T follicular helper cell (primary cell): Measurements from ENCODE around the gene PLOD1.
A peak's percentile ranks its signal among the peaks of the same experiment; 100 is the strongest.

ENCODE experiments used
- DNase-seq: peaks from one replicate; pipeline ENCODE4 v3.0.0-alpha.2; 2020; ENCODE audit warnings: low read depth

Gene PLOD1

GRCh38 chr1:11978301-11978700 is 43.8 kb downstream of the PLOD1 start:
- DNase-seq: no peak

GRCh38 chr1:11979028-11979850 is 44.7 kb downstream of the PLOD1 start:
- DNase-seq: no peak

GRCh38 chr1:11979851-11980675 is 45.5 kb downstream of the PLOD1 start, which contains the start of gene MFN2:
Gene MFN2, plus strand, starts transcription at chr1:11980444. Its CDS starts 8,725 bp downstream, at chr1:11989169.
- peak; percentile 88 for DNase-seq

GRCh38 chr1:11980676-11980972 is 46.1 kb downstream of the PLOD1 start:
- DNase-seq: no peak

GRCh38 chr1:11981378-11982009 is 47.0 kb downstream of the PLOD1 start:
- no peak for DNase-seq

GRCh38 chr1:11982010-11982392 is 47.5 kb downstream of the PLOD1 start:
- DNase-seq: no peak

- DNase-seq: no peak
Measured at GRCh38 chr1:11984121-11984520, 49.6 kb downstream of the PLOD1 start.

GRCh38 chr1:11984576-11984975 is 50.1 kb downstream of the PLOD1 start:
- DNase-seq: no peak

- no peak for DNase-seq
Measured at GRCh38 chr1:11985171-11985570, 50.7 kb downstream of the PLOD1 start.

GRCh38 chr1:11985851-11986250 is 51.3 kb downstream of the PLOD1 start:
- DNase-seq: no peak

- DNase-seq: no peak
Measured at GRCh38 chr1:11989669-11990068, 55.2 kb downstream of the PLOD1 start.

GRCh38 chr1:11990303-11991032 is 56.0 kb downstream of the PLOD1 start:
- no peak for DNase-seq

- no peak for DNase-seq
Measured at GRCh38 chr1:11991969-11992676, 57.6 kb downstream of the PLOD1 start.

GRCh38 chr1:11997081-11997850 is 62.7 kb downstream of the PLOD1 start:
- no peak for DNase-seq

- DNase-seq: no peak
Measured at GRCh38 chr1:11998636-11999035, 64.1 kb downstream of the PLOD1 start.

- DNase-seq: no peak
Measured at GRCh38 chr1:11999236-11999635, 64.7 kb downstream of the PLOD1 start.

GRCh38 chr1:12001249-12001917 is 66.9 kb downstream of the PLOD1 start:
- no peak for DNase-seq

- no peak for DNase-seq
Measured at GRCh38 chr1:12001996-12002493, 67.5 kb downstream of the PLOD1 start.

- no peak for DNase-seq
Measured at GRCh38 chr1:12003762-12004161, 69.2 kb downstream of the PLOD1 start.
